K562 (cell line): ENCODE results near the gene PNKD. TPM values are rescaled to one million over a fixed set of nuclear protein-coding genes. Genes with fewer than 3 reads are reported as not detected.

Source experiments
- ARHGAP35 ChIP-seq: fragments of 450-650 bp; IDR thresholded peaks from 2 replicates; pipeline ENCODE4 v1.6.1; 2018; ENCODE audit not compliant: partially characterized antibody
- ATF4 ChIP-seq: fragments of 450-650 bp; formaldehyde crosslinking; IDR thresholded peaks from 2 replicates; pipeline ENCODE4 v1.4.0; 2022; ENCODE audit warnings: mild to moderate bottlenecking, moderate library complexity
- BDP1 ChIP-seq: IDR thresholded peaks from 3 replicates; pipeline ENCODE4 v1.6.1; 2011; ENCODE audit not compliant: insufficient read length, insufficient read depth
- BRF1 ChIP-seq: IDR thresholded peaks from 3 replicates; pipeline ENCODE4 v1.6.1; 2011; ENCODE audit warnings: borderline replicate concordance, mild to moderate bottlenecking; ENCODE audit not compliant: insufficient read length; ENCODE audit errors: extremely low read depth
- CBFA2T2 ChIP-seq: fragments of 450-650 bp; conservative IDR thresholded peaks from 2 replicates; pipeline ENCODE4 v1.6.1; 2017; ENCODE audit warnings: mild to moderate bottlenecking
- CCAR2 ChIP-seq: fragments of 200-400 bp; formaldehyde crosslinking; IDR thresholded peaks from 2 replicates; pipeline ENCODE4 v1.6.1; 2017; ENCODE audit warnings: mild to moderate bottlenecking, low read depth, low read length
- FOXM1 ChIP-seq, 2 experiments: fragments of 450-650 bp in 1 of 2; sonication (generic) in 1 of 2; formaldehyde crosslinking in 1 of 2; IDR thresholded peaks; 2 replicates each; pipeline versions ENCODE4 v1.6.1 to v1.9.0; 2017 to 2022; ENCODE audit warnings: low read depth in 2 of 2, mild to moderate bottlenecking in 2 of 2, missing genetic modification reagents in 1 of 2, moderate library complexity in 1 of 2
- IFI16 ChIP-seq: fragments of 250-450 bp; sonication (Bioruptor Pico); IDR thresholded peaks from 2 replicates; pipeline ENCODE4 v2.1.2; 2022; ENCODE audit warnings: mild to moderate bottlenecking, inconsistent platforms
- KAT2B ChIP-seq: IDR thresholded peaks from one replicate; pipeline ENCODE4 v1.6.1; 2012; ENCODE audit warnings: low read depth, mild to moderate bottlenecking, control low read depth, inconsistent platforms, low read length, moderate library complexity
- MEF2D ChIP-seq: conservative IDR thresholded peaks from 2 replicates; pipeline ENCODE4 v1.6.1; 2016; ENCODE audit warnings: low read depth, missing genetic modification characterization, missing compliant biosample characterization
- PHTF2 ChIP-seq: fragments of 250-450 bp; sonication (Bioruptor Pico); IDR thresholded peaks from 2 replicates; pipeline ENCODE4 v1.5.0; 2021; ENCODE audit warnings: mild to moderate bottlenecking
- POLR2H ChIP-seq: IDR thresholded peaks from 2 replicates; pipeline ENCODE4 v1.6.1; 2016; ENCODE audit warnings: missing genetic modification characterization, low read depth, mild to moderate bottlenecking, control low read depth, missing compliant biosample characterization, moderate library complexity
- SRSF1 ChIP-seq: fragments of 200-400 bp; formaldehyde crosslinking; IDR thresholded peaks from 2 replicates; pipeline ENCODE4 v1.6.1; 2017; ENCODE audit warnings: mild to moderate bottlenecking, low read depth, low read length, moderate library complexity
- ZBTB11 ChIP-seq, 3 experiments: fragments of 200-800 bp in 1 of 3; fragments of 250-450 bp in 1 of 3; fragments of 450-650 bp in 1 of 3; sonication (Bioruptor Pico) in 1 of 3; sonication (Bioruptor generic) in 1 of 3; formaldehyde crosslinking in 1 of 3; IDR thresholded peaks; 2 replicates each; pipeline versions ENCODE4 v1.6.1 to v1.8.0; 2016 to 2022; ENCODE audit warnings: mild to moderate bottlenecking in 2 of 3, missing genetic modification characterization in 2 of 3, missing compliant biosample characterization in 1 of 3, moderate library complexity in 1 of 3
- ZBTB17 ChIP-seq: fragments of 450-650 bp; formaldehyde crosslinking; IDR thresholded peaks from 2 replicates; pipeline ENCODE4 v1.4.0; 2020; ENCODE audit warnings: mild to moderate bottlenecking
- ZKSCAN8 ChIP-seq: fragments of 200-800 bp; sonication (Bioruptor generic); IDR thresholded peaks from 2 replicates; pipeline ENCODE4 v1.6.1; 2016; ENCODE audit warnings: missing genetic modification characterization, missing compliant biosample characterization
- ZNF174 ChIP-seq: fragments of 250-450 bp; sonication (Bioruptor Pico); IDR thresholded peaks from 2 replicates; pipeline ENCODE4 v1.4.0; 2020; ENCODE audit warnings: mild to moderate bottlenecking
- polyA plus RNA-seq, 8 experiments: library from polyadenylated mRNA; depleted of rRNA in 4 of 8; stranded (reverse) in 5 of 8; unstranded in 3 of 8; fragments of >200 nt; fragmentation: Nextera tagmentation in 2 of 8; fragmentation: Illumina TruSeq in 1 of 8; extraction: Ambion mirVana in 2 of 8; extraction: Trizol in 1 of 8; gene quantifications; 2 replicates each; pipeline versions ENCODE4 v1.2.1 to v1.2.3, GENCODE V29; 2011 to 2014; ENCODE audit warnings: inconsistent platforms in 1 of 8, missing spikeins in 1 of 8
- total RNA-seq, 7 experiments: library from RNA; depleted of rRNA in 6 of 7; stranded (reverse); fragments of >200 nt in 6 of 7; fragmentation: Illumina TruSeq in 2 of 7; extraction: Trizol in 2 of 7; gene quantifications; 2 replicates each; pipeline versions ENCODE4 v1.2.1 to v1.2.3, GENCODE V29; 2011 to 2021; ENCODE audit warnings: low replicate concordance in 1 of 7
- TF ChIP-seq, protein P1 (sequence below), 2 experiments: fragments of 450-650 bp; IDR thresholded peaks; 2 replicates each; pipeline ENCODE4 v1.6.1; 2018; ENCODE audit warnings: mild to moderate bottlenecking in 2 of 2, low read depth in 1 of 2; ENCODE audit not compliant: partially characterized antibody in 2 of 2

The PNKD gene
- total and polyA plus RNA-seq, 9 of the 15 experiments (the other 6 are each of a cell fraction or from before 2014, with no cell fraction given) = 26.0 to 105 (median 60.1) TPM

DNA sequence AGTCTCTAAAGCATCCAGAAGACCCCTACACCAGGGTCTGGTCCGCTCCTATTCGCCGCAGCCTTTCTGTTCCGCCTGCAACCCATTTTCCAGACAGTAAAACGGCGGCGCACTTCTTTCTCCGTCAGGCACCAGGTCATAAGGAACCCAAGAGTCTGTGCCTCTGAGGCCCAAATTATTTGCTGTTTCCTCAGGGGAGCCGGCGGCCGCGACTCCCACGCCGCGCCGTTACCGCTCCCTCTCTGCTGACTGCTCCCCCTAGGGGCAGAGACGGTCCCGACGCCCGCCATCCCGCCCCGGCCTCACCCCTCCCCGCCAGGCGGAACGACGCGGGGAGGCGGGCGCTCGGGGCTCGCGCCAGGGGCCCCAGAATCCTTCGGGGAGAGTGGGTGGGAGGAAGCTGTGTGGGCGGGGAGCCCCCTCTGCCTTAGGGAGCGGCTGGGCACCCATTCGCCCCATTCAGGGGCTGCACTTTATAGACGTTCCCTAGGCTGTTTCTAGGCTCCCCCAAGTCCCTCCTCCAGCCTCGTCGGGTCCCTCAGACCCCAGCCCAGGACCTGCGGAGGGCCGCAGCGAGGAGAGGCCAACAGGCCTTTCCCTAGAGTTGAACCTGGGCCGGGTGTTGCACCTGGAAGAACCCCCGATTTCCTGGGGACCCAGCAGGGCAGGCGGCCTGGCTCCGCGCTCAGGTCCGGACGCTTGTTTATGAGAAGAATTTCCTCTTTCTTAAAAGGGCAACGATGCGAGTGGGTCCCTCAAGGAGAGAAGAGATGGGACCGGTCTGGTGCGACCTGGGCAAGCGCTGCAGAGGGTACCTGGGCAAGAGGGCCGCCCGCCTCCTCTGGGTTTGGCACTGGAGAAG is 125.7 kb downstream of the PNKD start (continued):
- TF ChIP-seq ZBTB11 (CRISPR knock-in tag; IDR thresholded peaks at IDR 0.05) = peak in 2 of 3 experiments; percentile 52 to 59; a peak in 3 of 6 replicates
- no peak for TF ChIP-seq CCAR2
- 0 out of 2 replicates have a peak, but pooled peaks have one; percentile 9 for TF ChIP-seq CBFA2T2
- no peak for TF ChIP-seq IFI16 (CRISPR knock-in tag)
- no peak for TF ChIP-seq PHTF2 (CRISPR knock-in tag)
- TF ChIP-seq SRSF1 = no peak
- TF ChIP-seq ZNF174 = no peak
- no peak for TF ChIP-seq MEF2D (tag)
- TF ChIP-seq ZBTB17 (CRISPR knock-in tag) = no peak
- peak; percentile 59; the same call in 1 of the 2 replicates for TF ChIP-seq POLR2H
- peak; percentile 26; the same call in 1 of the 2 replicates for TF ChIP-seq ZKSCAN8
- TF ChIP-seq BDP1 = no peak
- TF ChIP-seq ATF4 = peak; percentile 39; the same call in 1 of the 2 replicates
- TF ChIP-seq BRF1 = no peak
- no peak for TF ChIP-seq ARHGAP35
- no peak for TF ChIP-seq KAT2B
- TF ChIP-seq FOXM1 (IDR thresholded peaks at IDR 0.05; ENCODE audit: low read depth) = peak; percentile 94
- TF ChIP-seq FOXM1 (CRISPR knock-in tag; IDR thresholded peaks at IDR 0.05; ENCODE audit: low read depth) = no peak
- TF ChIP-seq, protein P1, sequence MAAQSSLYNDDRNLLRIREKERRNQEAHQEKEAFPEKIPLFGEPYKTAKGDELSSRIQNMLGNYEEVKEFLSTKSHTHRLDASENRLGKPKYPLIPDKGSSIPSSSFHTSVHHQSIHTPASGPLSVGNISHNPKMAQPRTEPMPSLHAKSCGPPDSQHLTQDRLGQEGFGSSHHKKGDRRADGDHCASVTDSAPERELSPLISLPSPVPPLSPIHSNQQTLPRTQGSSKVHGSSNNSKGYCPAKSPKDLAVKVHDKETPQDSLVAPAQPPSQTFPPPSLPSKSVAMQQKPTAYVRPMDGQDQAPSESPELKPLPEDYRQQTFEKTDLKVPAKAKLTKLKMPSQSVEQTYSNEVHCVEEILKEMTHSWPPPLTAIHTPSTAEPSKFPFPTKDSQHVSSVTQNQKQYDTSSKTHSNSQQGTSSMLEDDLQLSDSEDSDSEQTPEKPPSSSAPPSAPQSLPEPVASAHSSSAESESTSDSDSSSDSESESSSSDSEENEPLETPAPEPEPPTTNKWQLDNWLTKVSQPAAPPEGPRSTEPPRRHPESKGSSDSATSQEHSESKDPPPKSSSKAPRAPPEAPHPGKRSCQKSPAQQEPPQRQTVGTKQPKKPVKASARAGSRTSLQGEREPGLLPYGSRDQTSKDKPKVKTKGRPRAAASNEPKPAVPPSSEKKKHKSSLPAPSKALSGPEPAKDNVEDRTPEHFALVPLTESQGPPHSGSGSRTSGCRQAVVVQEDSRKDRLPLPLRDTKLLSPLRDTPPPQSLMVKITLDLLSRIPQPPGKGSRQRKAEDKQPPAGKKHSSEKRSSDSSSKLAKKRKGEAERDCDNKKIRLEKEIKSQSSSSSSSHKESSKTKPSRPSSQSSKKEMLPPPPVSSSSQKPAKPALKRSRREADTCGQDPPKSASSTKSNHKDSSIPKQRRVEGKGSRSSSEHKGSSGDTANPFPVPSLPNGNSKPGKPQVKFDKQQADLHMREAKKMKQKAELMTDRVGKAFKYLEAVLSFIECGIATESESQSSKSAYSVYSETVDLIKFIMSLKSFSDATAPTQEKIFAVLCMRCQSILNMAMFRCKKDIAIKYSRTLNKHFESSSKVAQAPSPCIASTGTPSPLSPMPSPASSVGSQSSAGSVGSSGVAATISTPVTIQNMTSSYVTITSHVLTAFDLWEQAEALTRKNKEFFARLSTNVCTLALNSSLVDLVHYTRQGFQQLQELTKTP (IDR thresholded peaks at IDR 0.05; ENCODE audit: low read depth in 1 of 2, partially characterized antibody in 2 of 2) = peak in 1 of 2 experiments; percentile 32
